ENCODE results near the gene LARP4. TPM values are rescaled to one million over a fixed set of nuclear protein-coding genes. Genes with fewer than 3 reads are reported as not detected.
"Not testable (repeated sequence)": the region's sequence is repeated elsewhere in the genome, so short reads cannot be mapped to it uniquely, and the experiment has no call there.

LARP4 gene
- total and polyA plus RNA-seq, 2 experiments from 2014 or later = 28.3 to 28.9 TPM

GRCh38 chr12:50380761-50381325 lies 19.8 kb upstream of the LARP4 start:
- no peaks in the 10 kb centered on the region for H3K27me3 ChIP-seq
- DNase-seq (ENCODE audit: low read depth in 1 of 2, low spot score in 1 of 2) = no peak
- no peak overlapping the region for H3K27ac ChIP-seq
- H3K4me1 ChIP-seq (ENCODE audit: low read depth) = no peaks in the 10 kb centered on the region
- TF ChIP-seq, protein P1, sequence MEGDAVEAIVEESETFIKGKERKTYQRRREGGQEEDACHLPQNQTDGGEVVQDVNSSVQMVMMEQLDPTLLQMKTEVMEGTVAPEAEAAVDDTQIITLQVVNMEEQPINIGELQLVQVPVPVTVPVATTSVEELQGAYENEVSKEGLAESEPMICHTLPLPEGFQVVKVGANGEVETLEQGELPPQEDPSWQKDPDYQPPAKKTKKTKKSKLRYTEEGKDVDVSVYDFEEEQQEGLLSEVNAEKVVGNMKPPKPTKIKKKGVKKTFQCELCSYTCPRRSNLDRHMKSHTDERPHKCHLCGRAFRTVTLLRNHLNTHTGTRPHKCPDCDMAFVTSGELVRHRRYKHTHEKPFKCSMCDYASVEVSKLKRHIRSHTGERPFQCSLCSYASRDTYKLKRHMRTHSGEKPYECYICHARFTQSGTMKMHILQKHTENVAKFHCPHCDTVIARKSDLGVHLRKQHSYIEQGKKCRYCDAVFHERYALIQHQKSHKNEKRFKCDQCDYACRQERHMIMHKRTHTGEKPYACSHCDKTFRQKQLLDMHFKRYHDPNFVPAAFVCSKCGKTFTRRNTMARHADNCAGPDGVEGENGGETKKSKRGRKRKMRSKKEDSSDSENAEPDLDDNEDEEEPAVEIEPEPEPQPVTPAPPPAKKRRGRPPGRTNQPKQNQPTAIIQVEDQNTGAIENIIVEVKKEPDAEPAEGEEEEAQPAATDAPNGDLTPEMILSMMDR (IDR thresholded peaks at IDR 0.05; ENCODE audit: low read depth, low read length) = no peak
- no peak overlapping the region for H3K4me3 ChIP-seq
- no peaks in the 10 kb centered on the region for H3K9me3 ChIP-seq (ENCODE audit: low read depth)
- no peaks in the 10 kb centered on the region for H3K36me3 ChIP-seq

GRCh38 chr12:50387487-50387886 lies 13.2 kb upstream of the LARP4 start:
- Histone ChIP-seq H3K4me3 (no peak overlapping the region), H3K4me1 (ENCODE audit: low read depth) (no peaks in the 10 kb centered on the region), H3K9me3 (ENCODE audit: low read depth) (no peaks in the 10 kb centered on the region), H3K36me3 (no peaks in the 10 kb centered on the region), H3K27ac (no peak overlapping the region), H3K27me3 (no peaks in the 10 kb centered on the region)
- TF ChIP-seq, protein P1 (IDR thresholded peaks at IDR 0.05; ENCODE audit: low read depth, low read length) = no peak
- DNase-seq (ENCODE audit: low read depth in 1 of 2, low spot score in 1 of 2) = peak in 1 of 2 donors; percentile 33

GRCh38 chr12:50387972-50388478 lies 12.7 kb upstream of the LARP4 start:
- no peaks in the 10 kb centered on the region for H3K27me3 ChIP-seq
- no peaks in the 10 kb centered on the region for H3K36me3 ChIP-seq
- DNase-seq (ENCODE audit: low read depth in 1 of 2, low spot score in 1 of 2) = no peak
- TF ChIP-seq, protein P1 (IDR thresholded peaks at IDR 0.05; ENCODE audit: low read depth, low read length) = no peak
- H3K4me1 ChIP-seq (ENCODE audit: low read depth) = no peaks in the 10 kb centered on the region
- H3K27ac ChIP-seq = no peak overlapping the region
- no peaks in the 10 kb centered on the region for H3K9me3 ChIP-seq (ENCODE audit: low read depth)
- no peak overlapping the region for H3K4me3 ChIP-seq

DNA sequence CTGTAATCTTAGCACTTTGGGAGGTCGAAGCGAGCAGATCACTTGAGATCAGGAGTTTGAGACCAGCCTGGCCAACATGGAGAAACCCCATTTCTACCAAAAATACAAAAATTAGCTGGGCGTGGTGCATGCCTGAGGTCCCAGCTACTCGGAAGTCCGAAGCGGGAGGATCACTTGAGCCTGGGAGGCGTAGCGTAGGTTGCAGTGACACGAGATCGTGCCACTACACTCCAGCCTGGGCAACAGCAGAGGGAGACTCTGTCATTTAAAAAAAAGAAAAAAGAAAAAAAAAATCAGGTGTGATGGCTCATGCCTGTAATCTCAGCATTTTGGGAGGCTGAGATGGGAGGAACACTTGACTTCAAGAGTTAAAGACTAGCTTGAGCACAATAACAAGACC lies 11.9 kb upstream of the LARP4 start:
- not testable (repeated sequence) for H3K4me3 ChIP-seq, H3K27ac ChIP-seq

DNA sequence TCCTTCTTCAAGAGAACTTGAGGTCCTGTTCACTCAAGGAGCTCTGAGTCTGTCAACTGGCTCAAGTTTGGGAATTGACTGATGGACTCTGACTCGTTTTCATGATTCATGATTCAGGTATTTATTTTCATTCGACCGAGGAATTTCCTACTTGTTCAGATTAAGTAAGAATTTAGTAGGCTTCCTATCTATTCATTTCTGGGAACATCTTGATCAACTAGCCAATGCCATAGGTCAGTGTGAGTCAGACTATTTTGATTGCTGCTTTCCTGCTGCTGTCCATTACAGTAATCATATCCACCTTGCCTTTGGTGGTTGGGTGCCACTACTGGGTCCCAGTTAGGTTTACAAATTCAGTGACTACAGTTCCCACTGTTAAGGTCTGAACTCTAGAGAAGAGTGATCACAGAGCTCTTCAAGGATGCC lies 10.4 kb upstream of the LARP4 start:
- Histone ChIP-seq H3K36me3 (no peaks in the 10 kb centered on the region), H3K27ac (no peak overlapping the region), H3K4me1 (ENCODE audit: low read depth) (no peaks in the 10 kb centered on the region), H3K27me3 (no peaks in the 10 kb centered on the region), H3K9me3 (ENCODE audit: low read depth) (no peaks in the 10 kb centered on the region), H3K4me3 (no peak overlapping the region)
- TF ChIP-seq, protein P1 (IDR thresholded peaks at IDR 0.05; ENCODE audit: low read depth, low read length) = no peak
- peak in 1 of 2 donors; percentile 92 for DNase-seq (ENCODE audit: low read depth in 1 of 2, low spot score in 1 of 2)

More for the DNA sequence above, 11.9 kb upstream of the LARP4 start:
- not testable (repeated sequence) for H3K36me3 ChIP-seq; H3K4me1 ChIP-seq (ENCODE audit: low read depth); DNase-seq (ENCODE audit: low read depth in 1 of 2, low spot score in 1 of 2); H3K27me3 ChIP-seq; H3K9me3 ChIP-seq (ENCODE audit: low read depth)

GRCh38 chr12:50394469-50395029 lies 6.1 kb upstream of the LARP4 start:
- TF ChIP-seq, protein P1 (IDR thresholded peaks at IDR 0.05; ENCODE audit: low read depth, low read length) = no peak
- Histone ChIP-seq H3K27ac (no peak overlapping the region), H3K4me1 (ENCODE audit: low read depth) (no peaks in the 10 kb centered on the region), H3K4me3 (no peak overlapping the region), H3K9me3 (ENCODE audit: low read depth) (no peaks in the 10 kb centered on the region), H3K27me3 (no peaks in the 10 kb centered on the region), H3K36me3 (no peaks in the 10 kb centered on the region)
- peak in 1 of 2 donors; percentile 39 for DNase-seq (ENCODE audit: low read depth in 1 of 2, low spot score in 1 of 2)
